GM12878 (cell line): ENCODE measurements around the gene NRP1. TPM values are rescaled to one million over a fixed set of nuclear protein-coding genes. Genes with fewer than 3 reads are reported as not detected.

Experiments
- ATAC-seq: fragments of 200-7000 bp; cut with Tn5 transposase; 3 replicates; pipeline ENCODE4 v1.9.1; 2020; ENCODE audit warnings: mild to moderate bottlenecking, moderate library complexity
- BruUV-seq: library from RNA; stranded (reverse); fragments of 400-500 nt; replicated peaks from 2 replicates; lab custom pipeline; 2021; lab: Mats Ljungman, UMichigan
- CTCF ChIA-PET: fragments of 300-600 bp; sonication (Branson Sonifier 250); formaldehyde crosslinking; extraction: SDS; loops from one replicate; lab custom pipeline; 2021; ENCODE audit warnings: inconsistent platforms; lab: Yijun Ruan, JAX
- POLR2A ChIA-PET: fragments of 350-600 bp; formaldehyde crosslinking; extraction: SDS; loops from one replicate; lab custom pipeline; 2021; ENCODE audit warnings: inconsistent platforms; lab: Charles Lee
- RAD21 ChIA-PET: fragments of 300-600 bp; sonication (Branson Sonifier 250); formaldehyde crosslinking; loops from one replicate; lab custom pipeline; 2023; ENCODE audit warnings: antibody characterized with exemption; ENCODE audit not compliant: unreplicated experiment; lab: Charles Lee
- SMC1A ChIA-PET: fragments of 300-600 bp; sonication (Branson Sonifier 250); formaldehyde crosslinking; loops from one replicate; lab custom pipeline; 2023; ENCODE audit not compliant: unreplicated experiment, uncharacterized antibody; lab: Charles Lee
- DNase-seq: peaks from one replicate; pipeline ENCODE4 v3.0.0-alpha.2; 2011; ENCODE audit warnings: low read depth, low spot score
- FAIRE-seq: peaks from 3 replicates; lab custom pipeline; 2011; peaks lifted over from hg19 to GRCh38; lab: Jason Lieb, UNC
- H2AFZ ChIP-seq: 2 replicates; pipeline ENCODE4 v1.6.0; 2011; ENCODE audit warnings: low read depth, low read length, control low read depth; ENCODE audit not compliant: control insufficient read depth
- H3K27ac ChIP-seq: 2 replicates; pipeline ENCODE4 v1.5.1; 2011; ENCODE audit warnings: control low read depth; ENCODE audit not compliant: control insufficient read depth, insufficient read depth
- H3K27me3 ChIP-seq, 2 experiments: replicated peaks in 1 of 2; 2 replicates each; pipeline versions ENCODE4 v1.6.0 to v1.6.1; 2011; ENCODE audit warnings: low read length in 1 of 2; ENCODE audit not compliant: control insufficient read depth in 2 of 2, insufficient read depth in 2 of 2
- H3K36me3 ChIP-seq, 2 experiments: 2 replicates each; pipeline ENCODE4 v1.5.1; 2011; ENCODE audit warnings: low read length in 1 of 2; ENCODE audit not compliant: control insufficient read depth in 2 of 2, insufficient read depth in 2 of 2
- H3K4me1 ChIP-seq: 2 replicates; pipeline ENCODE4 v1.6.1; 2011; ENCODE audit warnings: mild to moderate bottlenecking, low read length, moderate library complexity, mixed read lengths; ENCODE audit not compliant: control insufficient read depth, insufficient read depth
- H3K4me2 ChIP-seq: 2 replicates; pipeline ENCODE4 v1.6.0; 2011; ENCODE audit warnings: control low read depth; ENCODE audit not compliant: control insufficient read depth, insufficient read depth
- H3K4me3 ChIP-seq: fragments of 200-600 bp; sonication (generic); 2 replicates; pipeline ENCODE4 v1.5.1; 2016
- H3K79me2 ChIP-seq: 2 replicates; pipeline ENCODE4 v1.6.0; 2011; ENCODE audit warnings: low read length; ENCODE audit not compliant: control insufficient read depth, insufficient read depth
- H3K9ac ChIP-seq: 2 replicates; pipeline ENCODE4 v1.8.0; 2011; ENCODE audit warnings: low read length, control low read depth, mixed read lengths; ENCODE audit not compliant: control insufficient read depth, insufficient read depth
- H3K9me3 ChIP-seq: replicated peaks from 3 replicates; pipeline ENCODE4 v1.5.1; 2011; ENCODE audit warnings: mild to moderate bottlenecking, low read length; ENCODE audit not compliant: control insufficient read depth, insufficient read depth
- H4K20me1 ChIP-seq: 2 replicates; pipeline ENCODE4 v1.6.0; 2011; ENCODE audit not compliant: control insufficient read depth, insufficient read depth
- ATF7 ChIP-seq: fragments of 450-650 bp; IDR thresholded peaks from 2 replicates; pipeline ENCODE4 v1.6.1; 2016; ENCODE audit warnings: low read depth, mild to moderate bottlenecking
- BACH1 ChIP-seq: fragments of 450-650 bp; IDR thresholded peaks from 2 replicates; pipeline ENCODE4 v1.6.1; 2017; ENCODE audit warnings: mild to moderate bottlenecking, borderline replicate concordance
- DPF2 ChIP-seq: fragments of 450-650 bp; IDR thresholded peaks from 2 replicates; pipeline ENCODE4 v1.6.1; 2017; ENCODE audit warnings: mild to moderate bottlenecking
- EZH2 ChIP-seq: IDR thresholded peaks from 2 replicates; pipeline ENCODE4 v1.6.1; 2012; ENCODE audit warnings: low read depth, mild to moderate bottlenecking, control low read depth, inconsistent platforms, low read length, borderline replicate concordance; ENCODE audit not compliant: control insufficient read depth
- HDAC6 ChIP-seq: fragments of 200-600 bp; sonication (generic); IDR thresholded peaks from one replicate; pipeline ENCODE4 v1.8.0; 2017; ENCODE audit warnings: antibody characterized with exemption; ENCODE audit not compliant: unreplicated experiment
- IKZF2 ChIP-seq, 2 experiments: fragments of 450-650 bp; IDR thresholded peaks; 2 replicates each; pipeline ENCODE4 v1.6.1; 2017; ENCODE audit warnings: mild to moderate bottlenecking in 2 of 2, moderate library complexity in 2 of 2
- KAT2A ChIP-seq: conservative IDR thresholded peaks from 2 replicates; pipeline ENCODE4 v1.6.1; 2011; ENCODE audit warnings: low read depth, low read length; ENCODE audit not compliant: control insufficient read depth
- MTA2 ChIP-seq: fragments of 450-650 bp; IDR thresholded peaks from 2 replicates; pipeline ENCODE4 v1.6.1; 2016; ENCODE audit warnings: low read depth, mild to moderate bottlenecking, moderate library complexity
- PAX5 ChIP-seq: IDR thresholded peaks from 2 replicates; pipeline ENCODE4 v1.6.1; 2011; ENCODE audit warnings: low read depth, low read length, borderline replicate concordance
- POLR2AphosphoS2 ChIP-seq: IDR thresholded peaks from 2 replicates; pipeline ENCODE4 v1.6.1; 2011; ENCODE audit warnings: low read depth, mild to moderate bottlenecking, low read length, improper control_type of control experiment, moderate library complexity
- POLR2AphosphoS5 ChIP-seq: IDR thresholded peaks from 2 replicates; pipeline ENCODE4 v1.6.1; 2011; ENCODE audit warnings: mild to moderate bottlenecking, low read length, inconsistent platforms
- SP1 ChIP-seq: IDR thresholded peaks from one replicate; pipeline ENCODE4 v1.6.1; 2011; ENCODE audit warnings: low read depth, low read length
- SRF ChIP-seq, 2 experiments: IDR thresholded peaks; 2 replicates each; pipeline ENCODE4 v1.6.1; 2011; ENCODE audit warnings: low read depth in 2 of 2, low read length in 2 of 2, mild to moderate bottlenecking in 1 of 2, moderate library complexity in 1 of 2
- TBL1XR1 ChIP-seq: IDR thresholded peaks from 2 replicates; pipeline ENCODE4 v1.6.1; 2012; ENCODE audit warnings: low read depth, low read length, improper control_type of control experiment
- ZZZ3 ChIP-seq: IDR thresholded peaks from 2 replicates; pipeline ENCODE4 v1.6.1; 2011; ENCODE audit warnings: low read depth; ENCODE audit not compliant: control insufficient read depth, insufficient read length
- WGBS: methylation state at CpG from one replicate; pipeline ENCODE4 v1.1.6; 2016; ENCODE audit warnings: low lambda C conversion rate; ENCODE audit not compliant: insufficient replicate concordance, insufficient coverage; ENCODE audit errors: missing lambda C conversion rate; 5-methylcytosine and 5-hydroxymethylcytosine counted together
- in situ Hi-C: fragments of 300-500 bp; cut with MboI; formaldehyde crosslinking; loops from 9 replicates; pipeline ENCODE4 v1.14.3; 2018; ENCODE audit warnings: mixed read lengths
- intact Hi-C: fragments of 100-400 bp; cut with micrococcal nuclease; formaldehyde crosslinking; loops from one replicate; pipeline ENCODE4 v1.14.2; 2022; ENCODE audit not compliant: unreplicated experiment
- polyA plus RNA-seq, 11 experiments: library from polyadenylated mRNA; depleted of rRNA in 4 of 11; unstranded in 6 of 11; stranded (reverse) in 5 of 11; fragments of >200 nt; fragmentation: Nextera tagmentation in 4 of 11; fragmentation: Illumina TruSeq in 1 of 11; extraction: Ambion mirVana in 4 of 11; extraction: Trizol in 1 of 11; gene quantifications; 1 replicate in 1 of 11; 2 replicates in 10 of 11; pipeline versions ENCODE4 v1.2.1 to v1.2.3, GENCODE V29; 2011 to 2016; ENCODE audit warnings: inconsistent platforms in 2 of 11, missing spikeins in 2 of 11, low read depth in 1 of 11
- total RNA-seq, 4 experiments: library from RNA; depleted of rRNA in 3 of 4; stranded (reverse); fragments of >200 nt in 3 of 4; fragmentation: Illumina TruSeq in 1 of 4; extraction: Trizol in 1 of 4; gene quantifications; 2 replicates each; pipeline versions ENCODE4 v1.2.1 to v1.2.3, GENCODE V29; 2013 to 2021
- TF ChIP-seq, protein P1 (sequence below): fragments of 450-650 bp; IDR thresholded peaks from 2 replicates; pipeline ENCODE4 v1.6.1; 2017; ENCODE audit warnings: borderline replicate concordance
- TF ChIP-seq, protein P2 (sequence below): fragments of 450-650 bp; IDR thresholded peaks from 2 replicates; pipeline ENCODE4 v1.6.1; 2017; ENCODE audit warnings: antibody characterized with exemption, mild to moderate bottlenecking, moderate library complexity

Gene NRP1
- total and polyA plus RNA-seq, 10 of the 15 experiments (the other 5 are each of a cell fraction or from before 2014, with no cell fraction given): 0.11 to 12.1 (median 0.52) TPM

DNA sequence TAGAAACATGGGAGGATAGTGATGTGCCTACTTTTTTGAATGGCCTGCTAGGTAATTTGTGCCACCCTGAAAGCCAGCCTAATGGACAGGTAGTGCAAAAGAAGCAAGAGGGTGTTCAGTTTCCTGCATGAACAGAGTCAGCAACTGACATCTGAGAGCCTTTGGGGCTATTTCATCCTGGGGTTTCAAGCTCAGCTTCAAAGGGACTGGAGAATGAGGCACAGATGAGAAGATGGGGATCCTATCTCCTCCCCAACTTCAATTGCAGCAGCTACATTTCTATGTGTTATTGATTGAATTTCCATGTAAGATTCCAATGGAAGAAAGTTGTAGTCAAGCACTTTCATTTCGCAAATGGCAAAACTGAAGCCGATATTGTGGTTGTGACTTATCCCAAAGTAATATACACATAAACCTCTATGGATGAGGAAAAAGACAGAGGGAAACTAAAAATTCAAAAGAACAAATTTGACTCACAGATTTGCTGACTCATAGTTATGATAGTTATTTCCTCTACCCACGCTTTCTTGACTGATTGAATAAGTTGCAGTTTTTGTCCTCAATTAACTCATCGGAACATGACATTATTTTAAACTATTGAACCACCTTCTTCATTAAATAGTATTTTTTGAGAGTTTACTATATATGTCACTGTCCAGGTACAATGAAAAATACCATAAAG lies 42.6 kb upstream of the NRP1 start:
- WGBS: 54% methylated on average over 4 of the region's 4 CpGs
- TF ChIP-seq TBL1XR1 (no peak), ZZZ3 (no peak), IKZF2 (IDR thresholded peaks at IDR 0.05) (peak in 1 of 2 experiments; percentile 24; a peak in 1 of 4 replicates), MTA2 (peak; percentile 60; the same call in 1 of the 2 replicates), POLR2AphosphoS2 (no peak), DPF2 (no peak; the same call in 1 of the 2 replicates), SP1 (no peak), PAX5 (no peak), SRF (IDR thresholded peaks at IDR 0.05; ENCODE audit: low read depth in 2 of 2, low read length in 2 of 2) (no peak), ATF7 (peak; percentile 24; the same call in 1 of the 2 replicates), EZH2 (no peak), KAT2A (no peak), HDAC6 (no peak), POLR2AphosphoS5 (no peak), BACH1 (peak; percentile 89; the same call in 1 of the 2 replicates)
- TF ChIP-seq, protein P1, sequence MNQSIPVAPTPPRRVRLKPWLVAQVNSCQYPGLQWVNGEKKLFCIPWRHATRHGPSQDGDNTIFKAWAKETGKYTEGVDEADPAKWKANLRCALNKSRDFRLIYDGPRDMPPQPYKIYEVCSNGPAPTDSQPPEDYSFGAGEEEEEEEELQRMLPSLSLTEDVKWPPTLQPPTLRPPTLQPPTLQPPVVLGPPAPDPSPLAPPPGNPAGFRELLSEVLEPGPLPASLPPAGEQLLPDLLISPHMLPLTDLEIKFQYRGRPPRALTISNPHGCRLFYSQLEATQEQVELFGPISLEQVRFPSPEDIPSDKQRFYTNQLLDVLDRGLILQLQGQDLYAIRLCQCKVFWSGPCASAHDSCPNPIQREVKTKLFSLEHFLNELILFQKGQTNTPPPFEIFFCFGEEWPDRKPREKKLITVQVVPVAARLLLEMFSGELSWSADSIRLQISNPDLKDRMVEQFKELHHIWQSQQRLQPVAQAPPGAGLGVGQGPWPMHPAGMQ: no peak
- TF ChIP-seq, protein P2, sequence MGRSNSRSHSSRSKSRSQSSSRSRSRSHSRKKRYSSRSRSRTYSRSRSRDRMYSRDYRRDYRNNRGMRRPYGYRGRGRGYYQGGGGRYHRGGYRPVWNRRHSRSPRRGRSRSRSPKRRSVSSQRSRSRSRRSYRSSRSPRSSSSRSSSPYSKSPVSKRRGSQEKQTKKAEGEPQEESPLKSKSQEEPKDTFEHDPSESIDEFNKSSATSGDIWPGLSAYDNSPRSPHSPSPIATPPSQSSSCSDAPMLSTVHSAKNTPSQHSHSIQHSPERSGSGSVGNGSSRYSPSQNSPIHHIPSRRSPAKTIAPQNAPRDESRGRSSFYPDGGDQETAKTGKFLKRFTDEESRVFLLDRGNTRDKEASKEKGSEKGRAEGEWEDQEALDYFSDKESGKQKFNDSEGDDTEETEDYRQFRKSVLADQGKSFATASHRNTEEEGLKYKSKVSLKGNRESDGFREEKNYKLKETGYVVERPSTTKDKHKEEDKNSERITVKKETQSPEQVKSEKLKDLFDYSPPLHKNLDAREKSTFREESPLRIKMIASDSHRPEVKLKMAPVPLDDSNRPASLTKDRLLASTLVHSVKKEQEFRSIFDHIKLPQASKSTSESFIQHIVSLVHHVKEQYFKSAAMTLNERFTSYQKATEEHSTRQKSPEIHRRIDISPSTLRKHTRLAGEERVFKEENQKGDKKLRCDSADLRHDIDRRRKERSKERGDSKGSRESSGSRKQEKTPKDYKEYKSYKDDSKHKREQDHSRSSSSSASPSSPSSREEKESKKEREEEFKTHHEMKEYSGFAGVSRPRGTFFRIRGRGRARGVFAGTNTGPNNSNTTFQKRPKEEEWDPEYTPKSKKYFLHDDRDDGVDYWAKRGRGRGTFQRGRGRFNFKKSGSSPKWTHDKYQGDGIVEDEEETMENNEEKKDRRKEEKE: no peak
- TF ChIP-seq, all 136 proteins: peak for 4
- H3K4me1 ChIP-seq: no peaks in the 10 kb centered on the region
- FAIRE-seq (no peak), DNase-seq (no peak), ATAC-seq (peak; percentile 45)
- no TSS peak for BruUV-seq
- intact Hi-C loops (no loop called here), in situ Hi-C loops (no loop called here)
- H3K4me3 ChIP-seq: no peak overlapping the region
- H3K36me3 ChIP-seq: no peaks in the 10 kb centered on the region
- no peaks in the 10 kb centered on the region for H4K20me1 ChIP-seq
- ChIA-PET RAD21 (interaction anchor here (0.7 to 2.3 kb wide), 8 partner anchors 28 to 366 kb away, joined by 3 to 9 read pairs (median 4); partner anchors contain the start of gene NRP1), SMC1A (interaction anchor here (0.6 to 2.4 kb wide), 9 partner anchors 10 to 131 kb away, joined by 3 to 8 read pairs (median 3); no protein-coding TSS in a partner anchor), POLR2A (interaction anchor here (0.5 kb wide), 1 partner anchor 145 kb away, joined by 4 read pairs; no protein-coding TSS in a partner anchor), CTCF (interaction anchor here (2.0 kb wide), 1 partner anchor 89 kb away, joined by 6 read pairs; no protein-coding TSS in a partner anchor)
- H3K4me2 ChIP-seq: no peak overlapping the region
- no peaks in the 10 kb centered on the region for H3K27me3 ChIP-seq
- no peaks in the 10 kb centered on the region for H3K79me2 ChIP-seq
- H3K9ac ChIP-seq: no peak overlapping the region
- no peak overlapping the region for H2AFZ ChIP-seq
- H3K9me3 ChIP-seq: no peaks in the 10 kb centered on the region
- no peak overlapping the region for H3K27ac ChIP-seq
